CD14-positive monocyte (primary cell): Measurements from ENCODE around the gene NMT1. TPM values are rescaled to one million over a fixed set of nuclear protein-coding genes. Genes with fewer than 3 reads are reported as not detected.
A peak's percentile ranks its signal among the peaks of the same experiment; 100 is the strongest.

Source experiments
- DNase-seq, 3 donors: peaks; one replicate each; pipeline ENCODE4 v3.0.0-alpha.2; 2011 to 2022
- H2AFZ ChIP-seq: 2 replicates; pipeline ENCODE4 v1.6.0; 2012; ENCODE audit warnings: mild to moderate bottlenecking, low read depth, low read length, inconsistent platforms; ENCODE audit not compliant: insufficient read depth, poor library complexity, severe bottlenecking
- H3K27ac ChIP-seq, 2 donors: 1 replicate in 1 of 2; 2 replicates in 1 of 2; pipeline ENCODE4 v1.5.1; 2012 to 2013; ENCODE audit warnings: low read length in 2 of 2, control low read depth in 1 of 2, inconsistent platforms in 1 of 2, low read depth in 1 of 2, mild to moderate bottlenecking in 1 of 2
- H3K27me3 ChIP-seq, 2 donors: one replicate each; pipeline versions ENCODE4 v1.6.0 to v1.6.1; 2011 to 2013; ENCODE audit warnings: low read length in 2 of 2; ENCODE audit not compliant: control insufficient read depth in 2 of 2, insufficient read depth in 2 of 2
- H3K36me3 ChIP-seq, 2 donors: replicated peaks in 1 of 2; 1 replicate in 1 of 2; 2 replicates in 1 of 2; pipeline versions ENCODE4 v1.5.1 to v1.6.1; 2012 to 2013; ENCODE audit warnings: low read length in 2 of 2, control low read depth in 1 of 2, inconsistent platforms in 1 of 2, mild to moderate bottlenecking in 1 of 2; ENCODE audit not compliant: insufficient read depth in 2 of 2, control insufficient read depth in 1 of 2
- H3K4me1 ChIP-seq, 2 donors: 1 replicate in 1 of 2; 2 replicates in 1 of 2; pipeline versions ENCODE4 v1.5.1 to v1.6.1; 2012 to 2013; ENCODE audit warnings: low read length in 2 of 2, control low read depth in 1 of 2, inconsistent platforms in 1 of 2, mild to moderate bottlenecking in 1 of 2, moderate library complexity in 1 of 2; ENCODE audit not compliant: insufficient read depth in 2 of 2, control insufficient read depth in 1 of 2
- H3K4me2 ChIP-seq: replicated peaks from 2 replicates; pipeline ENCODE3; 2012; ENCODE audit warnings: low read length, moderate library complexity, mild to moderate bottlenecking; ENCODE audit not compliant: poor library complexity, severe bottlenecking; ENCODE audit errors: extremely low read depth
- H3K4me3 ChIP-seq, 3 experiments: fragments of 200-600 bp in 1 of 3; sonication (generic) in 1 of 3; replicated peaks in 1 of 3; 1 replicate in 2 of 3; 2 replicates in 1 of 3; pipeline ENCODE4 v1.5.1; 2011 to 2013; ENCODE audit warnings: low read length in 3 of 3, mild to moderate bottlenecking in 3 of 3, control low read depth in 2 of 3, low read depth in 2 of 3, inconsistent platforms in 1 of 3, moderate library complexity in 1 of 3
- H3K79me2 ChIP-seq: 2 replicates; pipeline ENCODE4 v1.6.0; 2012; ENCODE audit warnings: mild to moderate bottlenecking, control low read depth, inconsistent platforms, low read length, moderate library complexity; ENCODE audit not compliant: insufficient read depth
- H3K9ac ChIP-seq: 2 replicates; pipeline ENCODE4 v1.6.0; 2017; ENCODE audit warnings: low read length, mild to moderate bottlenecking; ENCODE audit not compliant: insufficient read depth, poor library complexity, severe bottlenecking
- H3K9me3 ChIP-seq, 2 donors: replicated peaks in 1 of 2; 1 replicate in 1 of 2; 2 replicates in 1 of 2; pipeline versions ENCODE4 v1.5.1 to v1.6.1; 2012 to 2013; ENCODE audit warnings: low read length in 2 of 2, control low read depth in 1 of 2; ENCODE audit not compliant: control insufficient read depth in 1 of 2, insufficient read depth in 1 of 2
- H4K20me1 ChIP-seq: 2 replicates; pipeline ENCODE4 v1.6.0; 2012; ENCODE audit warnings: mild to moderate bottlenecking, low read length, control low read depth, moderate library complexity; ENCODE audit not compliant: insufficient read depth
- H3K27ac Mint-ChIP-seq, 7 donors: one replicate each; pipeline ENCODE4 v1.8.0; 2020; ENCODE audit warnings: mild to moderate bottlenecking in 7 of 7, mixed read lengths in 7 of 7, moderate library complexity in 6 of 7, inconsistent platforms in 2 of 7
- H3K27me3 Mint-ChIP-seq, 3 donors: one replicate each; pipeline ENCODE4 v1.8.0; 2021 to 2022; ENCODE audit warnings: low read depth in 3 of 3, mild to moderate bottlenecking in 3 of 3, mixed read lengths in 3 of 3, moderate library complexity in 3 of 3, inconsistent platforms in 1 of 3
- H3K36me3 Mint-ChIP-seq, 2 donors: one replicate each; pipeline ENCODE4 v1.8.0; 2020; ENCODE audit warnings: mixed read lengths in 2 of 2, inconsistent platforms in 1 of 2, mild to moderate bottlenecking in 1 of 2
- H3K4me1 Mint-ChIP-seq: one replicate; pipeline ENCODE4 v1.8.0; 2020; ENCODE audit warnings: mild to moderate bottlenecking, mixed read lengths
- H3K4me3 Mint-ChIP-seq, 2 donors: one replicate each; pipeline ENCODE4 v1.8.0; 2020; ENCODE audit warnings: mild to moderate bottlenecking in 2 of 2, mixed read lengths in 2 of 2, moderate library complexity in 1 of 2
- H3K9me3 Mint-ChIP-seq, 7 donors: one replicate each; pipeline ENCODE4 v1.8.0; 2020 to 2022; ENCODE audit warnings: mixed read lengths in 7 of 7, mild to moderate bottlenecking in 6 of 7, moderate library complexity in 6 of 7, inconsistent platforms in 2 of 7
- WGBS: methylation state at CpG from one replicate; pipeline ENCODE4 v1.1.5; 2013; ENCODE audit warnings: missing lambda C conversion rate; ENCODE audit not compliant: insufficient coverage; 5-methylcytosine and 5-hydroxymethylcytosine counted together
- intact Hi-C, 2 donors: fragments of 100-400 bp; cut with micrococcal nuclease; formaldehyde crosslinking; loops; one replicate each; pipeline versions ENCODE4 v1.15.0 to v1.15.1; 2023
- polyA plus RNA-seq, 3 donors: library from polyadenylated mRNA; depleted of rRNA in 1 of 3; unstranded in 2 of 3; stranded (reverse) in 1 of 3; fragments of 300-500 nt in 2 of 3; fragments of >200 nt in 1 of 3; fragmentation: Illumina TruSeq in 2 of 3; gene quantifications; 1 replicate in 2 of 3; 2 replicates in 1 of 3; pipeline ENCODE4 v1.2.3, GENCODE V29; 2012 to 2021
- TF ChIP-seq, protein P1 (sequence below): fragments of 200-600 bp; IDR thresholded peaks from one replicate; pipeline ENCODE4 v1.8.0; 2022; ENCODE audit warnings: antibody characterized with exemption, mild to moderate bottlenecking

Gene NMT1
- polyA plus RNA-seq, 3 donors = 27.2 to 50.2 (median 45.1) TPM

DNA sequence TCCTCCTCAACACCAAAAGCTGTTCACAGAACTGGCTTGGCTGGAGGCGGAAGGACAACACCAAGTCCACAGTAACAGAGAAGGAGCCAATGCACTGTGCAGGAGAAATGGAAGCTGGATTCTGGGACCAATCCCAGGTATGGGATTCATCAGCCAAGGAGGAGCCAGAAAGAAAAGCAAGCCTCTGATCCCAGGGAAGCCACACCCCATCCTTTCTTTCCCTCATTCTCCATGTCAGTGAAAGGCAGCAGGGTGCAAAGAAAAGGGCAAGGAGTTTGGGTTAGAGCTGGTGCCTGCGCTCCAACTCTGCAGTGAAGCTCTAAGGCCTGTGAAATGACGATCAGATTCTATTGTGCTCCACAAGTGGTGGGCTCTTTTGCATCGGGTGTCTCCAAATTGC is 20.7 kb upstream of the NMT1 start:
- Mint-ChIP-seq H3K36me3 (peaks cover 3 to 24% of the 10 kb centered on the region in 2 donors), H3K27me3 (no peaks in the 10 kb centered on the region), H3K4me3 (no peak overlapping the region), H3K4me1 (peaks cover 5% of the 10 kb centered on the region), H3K27ac (peak overlapping the region in 1 of 7 donors; percentile 26), H3K9me3 (no peaks in the 10 kb centered on the region)
- Histone ChIP-seq H3K27me3 (no peaks in the 10 kb centered on the region), H3K9ac (no peak overlapping the region), H3K79me2 (peaks cover 17% of the 10 kb centered on the region), H4K20me1 (no peaks in the 10 kb centered on the region), H3K4me1 (no peaks in the 10 kb centered on the region), H3K27ac (no peak overlapping the region), H3K9me3 (no peaks in the 10 kb centered on the region), H3K4me3 (no peak overlapping the region), H3K36me3 (no peaks in the 10 kb centered on the region), H2AFZ (no peak overlapping the region), H3K4me2 (no peak overlapping the region)
- WGBS = 100% methylated on average over 2 of the region's 4 CpGs
- intact Hi-C loops = no loop called here
- DNase-seq = no peak
- TF ChIP-seq, protein P1, sequence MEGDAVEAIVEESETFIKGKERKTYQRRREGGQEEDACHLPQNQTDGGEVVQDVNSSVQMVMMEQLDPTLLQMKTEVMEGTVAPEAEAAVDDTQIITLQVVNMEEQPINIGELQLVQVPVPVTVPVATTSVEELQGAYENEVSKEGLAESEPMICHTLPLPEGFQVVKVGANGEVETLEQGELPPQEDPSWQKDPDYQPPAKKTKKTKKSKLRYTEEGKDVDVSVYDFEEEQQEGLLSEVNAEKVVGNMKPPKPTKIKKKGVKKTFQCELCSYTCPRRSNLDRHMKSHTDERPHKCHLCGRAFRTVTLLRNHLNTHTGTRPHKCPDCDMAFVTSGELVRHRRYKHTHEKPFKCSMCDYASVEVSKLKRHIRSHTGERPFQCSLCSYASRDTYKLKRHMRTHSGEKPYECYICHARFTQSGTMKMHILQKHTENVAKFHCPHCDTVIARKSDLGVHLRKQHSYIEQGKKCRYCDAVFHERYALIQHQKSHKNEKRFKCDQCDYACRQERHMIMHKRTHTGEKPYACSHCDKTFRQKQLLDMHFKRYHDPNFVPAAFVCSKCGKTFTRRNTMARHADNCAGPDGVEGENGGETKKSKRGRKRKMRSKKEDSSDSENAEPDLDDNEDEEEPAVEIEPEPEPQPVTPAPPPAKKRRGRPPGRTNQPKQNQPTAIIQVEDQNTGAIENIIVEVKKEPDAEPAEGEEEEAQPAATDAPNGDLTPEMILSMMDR = no peak

DNA sequence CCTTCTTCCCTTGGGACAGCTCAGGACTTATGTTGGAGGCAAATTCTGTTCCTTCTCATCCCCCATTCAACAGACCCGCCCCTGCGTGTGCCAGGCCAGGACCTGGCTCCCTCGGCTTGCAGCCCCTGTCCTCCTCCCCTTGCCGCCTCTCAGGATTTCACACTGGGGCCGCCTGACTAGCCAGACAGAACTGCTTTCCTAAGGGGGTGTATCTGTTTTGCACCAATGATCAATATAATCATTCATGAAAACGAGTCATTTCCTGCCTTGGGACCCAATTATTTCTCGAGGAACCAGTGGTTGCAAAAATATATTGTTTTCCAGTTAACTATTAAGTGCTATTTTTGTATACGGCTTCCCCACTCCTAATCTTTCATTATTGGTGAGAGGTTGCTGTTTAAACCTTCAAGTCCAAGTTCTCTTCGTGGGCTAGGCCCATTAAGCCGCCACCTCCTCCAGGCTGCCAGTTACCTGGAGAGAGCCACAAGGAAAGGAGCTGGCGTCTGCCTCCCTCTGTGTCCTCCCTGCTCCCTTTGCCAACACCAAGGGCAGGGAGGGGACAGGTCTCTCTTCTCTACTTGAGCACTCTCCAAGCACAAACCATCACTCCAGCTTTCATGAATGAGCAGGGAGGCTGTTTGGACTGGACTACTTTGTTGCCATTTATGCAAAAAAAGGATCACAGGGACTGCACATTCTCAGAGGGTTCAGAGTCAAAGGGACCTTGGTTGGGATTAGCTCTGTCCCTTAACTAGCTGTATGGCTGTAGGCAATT is 18.6 kb upstream of the NMT1 start:
- H3K27ac Mint-ChIP-seq = peak overlapping the region in 2 of 7 donors; percentile 11 to 40
- H3K79me2 ChIP-seq = peaks cover 20% of the 10 kb centered on the region
- H3K27me3 ChIP-seq = no peaks in the 10 kb centered on the region
- H3K4me3 ChIP-seq = no peak overlapping the region
- no peak overlapping the region for H3K4me2 ChIP-seq
- H3K4me1 ChIP-seq = no peaks in the 10 kb centered on the region
- DNase-seq = no peak
- H3K9me3 Mint-ChIP-seq = no peaks in the 10 kb centered on the region
- no peaks in the 10 kb centered on the region for H3K9me3 ChIP-seq
- H3K4me1 Mint-ChIP-seq = peaks cover 9% of the 10 kb centered on the region
- no peak overlapping the region for H3K9ac ChIP-seq
- TF ChIP-seq, protein P1 = no peak
- H4K20me1 ChIP-seq = no peaks in the 10 kb centered on the region
- no peaks in the 10 kb centered on the region for H3K36me3 ChIP-seq
- H3K27me3 Mint-ChIP-seq = peaks cover 0 to 2% (median 0%) of the 10 kb centered on the region in 3 donors
- no peak overlapping the region for H3K27ac ChIP-seq
- H3K4me3 Mint-ChIP-seq = no peak overlapping the region
- H2AFZ ChIP-seq = no peak overlapping the region
- intact Hi-C loops = no loop called here
- 95% methylated on average over 3 of the region's 11 CpGs for WGBS
- peaks cover 4 to 24% of the 10 kb centered on the region in 2 donors for H3K36me3 Mint-ChIP-seq
